HG03442 (cell line): Measurements from ENCODE around the gene CD101.

Source experiments
- ATAC-seq: cut with Tn5 transposase; IDR thresholded peaks from one replicate; pipeline ENCODE4 v1.9.1; 2021; ENCODE audit warnings: mild to moderate bottlenecking, moderate library complexity; ENCODE audit not compliant: unreplicated experiment

CD101 gene

DNA sequence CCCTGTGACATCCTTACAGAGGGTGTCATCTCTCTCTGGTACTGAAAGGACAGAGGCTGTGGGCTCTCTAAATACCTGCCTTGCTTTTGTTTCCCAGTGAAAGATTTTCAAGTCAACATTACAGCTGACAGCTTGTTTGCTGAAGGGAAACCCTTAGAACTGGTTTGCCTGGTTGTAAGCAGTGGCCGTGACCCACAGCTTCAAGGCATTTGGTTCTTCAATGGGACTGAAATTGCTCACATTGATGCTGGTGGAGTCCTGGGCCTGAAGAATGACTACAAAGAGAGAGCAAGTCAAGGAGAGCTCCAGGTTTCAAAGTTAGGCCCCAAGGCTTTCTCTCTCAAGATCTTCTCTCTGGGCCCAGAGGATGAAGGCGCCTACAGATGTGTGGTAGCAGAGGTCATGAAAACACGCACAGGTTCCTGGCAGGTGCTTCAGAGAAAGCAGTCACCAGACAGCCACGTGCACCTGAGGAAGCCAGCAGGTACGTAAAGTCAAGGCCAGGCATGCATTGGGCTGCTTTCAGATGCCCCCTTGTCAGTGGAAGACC lies 11.8 kb downstream of the CD101 start:
- ATAC-seq, result no peak

DNA sequence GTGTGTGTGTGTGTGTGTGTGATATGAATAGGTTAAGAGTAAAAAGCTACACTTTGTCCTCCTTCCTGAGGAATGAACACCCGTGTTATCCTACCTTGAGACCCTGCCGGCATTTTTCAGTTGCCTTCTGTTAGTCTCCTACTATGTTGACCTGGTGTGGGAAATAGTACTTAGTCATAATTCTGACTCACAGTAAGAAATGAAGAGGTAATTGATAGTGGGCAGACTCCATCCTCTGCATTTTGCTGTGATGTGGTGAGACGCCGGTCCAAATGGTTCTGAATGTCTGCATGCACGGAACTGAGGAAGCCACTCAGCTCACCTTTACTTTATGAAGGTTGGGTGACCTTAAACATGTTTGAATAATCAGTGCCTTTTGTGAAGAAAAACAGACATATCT lies 12.6 kb downstream of the CD101 start:
- no peak for ATAC-seq

DNA sequence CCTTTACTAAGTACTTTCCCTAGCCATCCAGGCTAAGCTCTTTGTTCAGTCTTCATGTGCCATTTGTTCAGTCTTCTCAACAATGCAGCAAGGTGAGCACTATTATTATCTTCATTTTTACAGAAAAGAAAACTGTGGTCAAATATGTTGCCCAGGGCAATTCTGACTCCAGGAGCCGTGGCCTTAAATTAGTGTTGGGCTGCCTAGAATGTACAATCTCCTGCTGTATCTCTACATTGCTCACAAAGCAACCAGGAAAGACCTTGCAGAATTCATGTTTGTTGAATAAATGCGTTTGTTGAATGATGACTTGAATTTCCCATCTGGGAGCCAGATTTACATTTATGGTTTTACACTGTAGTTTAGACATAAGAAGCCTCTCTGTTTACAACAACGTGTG lies 14.2 kb downstream of the CD101 start:
- no peak for ATAC-seq

DNA sequence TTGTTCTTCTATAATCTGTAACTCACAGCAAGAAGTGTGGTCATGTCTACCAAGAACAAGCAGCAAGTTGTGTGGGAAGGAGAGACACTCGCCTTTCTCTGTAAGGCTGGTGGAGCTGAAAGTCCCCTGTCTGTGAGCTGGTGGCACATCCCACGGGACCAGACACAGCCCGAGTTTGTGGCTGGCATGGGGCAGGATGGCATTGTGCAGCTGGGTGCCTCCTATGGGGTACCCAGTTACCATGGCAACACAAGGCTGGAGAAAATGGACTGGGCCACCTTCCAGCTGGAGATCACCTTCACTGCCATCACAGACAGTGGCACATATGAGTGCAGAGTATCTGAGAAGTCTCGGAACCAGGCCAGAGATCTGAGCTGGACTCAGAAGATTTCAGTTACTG lies 15.5 kb downstream of the CD101 start:
- ATAC-seq, result peak; percentile 2

DNA sequence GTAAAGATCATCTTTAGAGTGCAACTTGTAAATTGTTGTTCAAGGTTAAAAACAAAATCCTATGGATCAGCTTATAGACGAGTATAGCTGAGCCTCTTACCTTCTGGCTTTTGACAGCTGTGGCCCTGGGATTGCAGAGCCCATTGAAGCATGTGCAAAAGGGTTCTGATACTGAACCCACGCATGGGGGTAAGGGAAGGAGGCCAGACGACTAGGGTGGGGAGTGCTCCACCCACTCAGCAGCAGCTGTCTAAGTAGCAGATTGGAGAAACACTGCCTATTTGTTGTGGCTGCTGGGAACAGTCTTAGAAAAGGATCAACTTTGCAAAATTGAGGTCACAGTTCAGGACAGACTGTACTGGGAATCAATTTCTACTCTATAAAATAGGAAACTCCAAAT lies 16.1 kb downstream of the CD101 start:
- peak; percentile 74 for ATAC-seq

DNA sequence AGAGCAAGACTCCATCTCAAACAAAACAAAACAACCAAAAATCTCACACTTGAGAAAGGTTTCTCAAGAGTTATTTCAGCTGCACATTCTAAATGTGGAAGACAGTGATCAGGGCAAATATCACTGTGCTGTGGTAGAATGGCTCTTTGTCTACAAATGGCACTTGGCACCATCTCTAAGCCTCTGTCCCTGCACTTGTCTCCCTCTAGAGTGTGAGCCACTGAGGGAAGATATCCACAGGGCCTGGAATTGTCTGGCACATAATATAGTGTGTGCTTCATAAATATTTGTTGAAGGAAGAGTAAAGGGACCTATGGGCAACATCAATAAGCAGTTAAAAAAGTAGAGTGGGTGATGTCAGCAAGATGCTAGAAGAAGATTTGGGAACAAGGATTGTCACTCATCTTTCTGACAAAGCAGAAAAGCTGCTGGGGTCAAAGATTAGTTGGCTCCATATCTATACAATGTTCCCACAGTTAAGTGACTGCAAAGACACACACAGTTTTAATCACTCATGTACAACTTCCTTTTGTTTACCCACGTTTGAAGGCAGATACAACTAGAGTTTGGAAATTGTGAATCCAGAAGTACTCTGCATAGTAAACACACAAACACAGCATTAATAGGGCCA lies 19.1 kb downstream of the CD101 start:
- ATAC-seq, result no peak

DNA sequence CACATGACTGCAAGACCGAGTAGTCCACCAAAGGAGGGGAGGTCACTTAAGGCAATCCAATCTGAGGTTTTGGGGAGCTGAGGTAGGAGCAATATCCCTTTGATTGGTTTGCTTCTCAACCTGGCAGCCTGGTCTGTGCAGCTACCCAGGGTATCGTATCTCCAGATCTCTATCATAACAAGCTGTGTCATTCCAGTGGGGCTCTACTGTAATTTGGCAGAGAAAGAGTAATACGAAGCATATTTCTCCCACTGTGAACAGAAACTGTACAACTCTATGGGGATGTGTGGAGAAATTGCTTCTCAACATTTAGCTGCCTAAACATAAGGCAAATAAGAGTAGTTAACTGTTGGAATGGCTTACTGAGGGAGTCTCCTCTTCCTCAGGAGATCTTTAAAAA lies 20.6 kb downstream of the CD101 start:
- ATAC-seq, result no peak

DNA sequence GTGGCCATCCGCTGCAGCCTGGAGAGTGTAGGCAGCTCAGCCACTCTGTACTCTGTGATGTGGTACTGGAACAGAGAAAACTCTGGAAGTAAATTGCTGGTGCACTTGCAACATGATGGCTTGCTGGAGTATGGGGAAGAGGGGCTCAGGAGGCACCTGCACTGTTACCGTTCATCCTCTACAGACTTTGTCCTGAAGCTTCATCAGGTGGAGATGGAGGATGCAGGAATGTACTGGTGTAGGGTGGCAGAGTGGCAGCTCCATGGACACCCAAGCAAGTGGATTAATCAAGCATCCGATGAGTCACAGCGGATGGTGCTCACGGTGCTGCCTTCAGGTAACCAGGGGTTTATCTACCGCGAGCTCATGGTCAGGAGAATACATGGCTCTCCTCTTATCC lies 24.0 kb downstream of the CD101 start:
- ATAC-seq, result no peak

DNA sequence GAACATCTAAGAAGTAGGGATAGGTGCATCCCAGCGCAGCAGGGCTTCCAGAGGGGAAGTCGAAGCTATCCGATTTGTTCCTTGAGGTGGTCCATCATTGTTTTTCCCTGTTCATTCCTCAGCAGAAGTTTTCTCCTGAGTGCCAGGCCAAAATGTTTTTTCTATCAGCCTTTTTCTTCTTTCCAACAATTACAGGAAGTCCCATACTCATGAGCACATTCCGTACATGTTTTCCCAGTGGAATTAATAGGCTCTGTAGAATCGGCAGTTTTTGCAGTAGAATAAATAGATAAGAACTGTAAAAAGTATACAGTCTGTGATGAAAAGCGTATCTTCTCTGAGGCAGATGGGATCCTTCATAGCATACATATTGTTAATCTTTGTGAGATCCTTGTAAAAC lies 24.8 kb downstream of the CD101 start:
- no peak for ATAC-seq

DNA sequence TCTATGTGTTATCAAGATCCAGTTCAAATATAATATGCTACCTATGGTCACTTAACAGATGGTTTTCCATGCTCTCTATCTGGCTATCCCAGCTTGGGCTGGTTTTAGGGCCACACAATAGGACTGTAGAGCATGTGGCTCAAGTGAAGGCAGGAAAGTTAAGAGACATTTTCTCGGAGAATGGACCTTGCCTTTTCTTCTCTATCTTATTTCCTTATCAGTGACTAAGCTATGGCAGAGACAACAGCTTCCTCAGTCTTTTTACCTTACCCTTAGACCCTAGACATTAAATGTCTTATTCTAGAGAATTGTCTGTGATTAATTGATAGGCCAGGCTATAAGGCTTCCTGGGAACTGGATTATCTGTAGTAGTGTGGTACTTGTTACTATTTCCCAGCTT lies 28.1 kb downstream of the CD101 start:
- no peak for ATAC-seq

DNA sequence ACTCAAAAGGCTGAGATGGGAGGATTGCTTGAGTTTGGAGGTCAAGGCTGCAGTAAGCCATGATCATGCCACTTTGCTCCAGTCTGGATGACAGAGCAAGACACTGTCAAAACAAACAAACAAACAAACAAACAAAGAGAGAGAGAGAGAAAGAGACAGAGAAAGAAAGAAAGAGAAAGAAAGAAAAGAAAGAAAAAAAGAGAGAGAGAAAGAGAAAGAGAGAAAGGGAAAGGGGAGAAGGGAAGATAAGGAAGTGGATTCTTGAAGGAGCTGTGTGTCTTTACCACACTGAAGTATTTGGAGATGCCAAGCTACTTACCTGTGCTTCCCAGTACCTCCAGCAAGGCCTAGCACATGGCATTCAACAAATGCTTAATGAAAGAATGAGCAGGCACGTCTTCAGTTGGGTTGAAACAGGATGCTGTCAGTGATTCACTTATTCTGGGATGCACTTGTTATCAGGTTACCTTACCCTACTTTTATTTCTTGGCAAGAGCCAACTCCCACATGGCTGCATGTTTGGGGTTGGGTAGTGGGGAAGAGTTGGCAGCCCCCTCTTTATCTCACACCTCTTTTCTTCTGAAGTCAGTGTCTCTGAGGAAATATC lies 28.8 kb downstream of the CD101 start:
- no peak for ATAC-seq

DNA sequence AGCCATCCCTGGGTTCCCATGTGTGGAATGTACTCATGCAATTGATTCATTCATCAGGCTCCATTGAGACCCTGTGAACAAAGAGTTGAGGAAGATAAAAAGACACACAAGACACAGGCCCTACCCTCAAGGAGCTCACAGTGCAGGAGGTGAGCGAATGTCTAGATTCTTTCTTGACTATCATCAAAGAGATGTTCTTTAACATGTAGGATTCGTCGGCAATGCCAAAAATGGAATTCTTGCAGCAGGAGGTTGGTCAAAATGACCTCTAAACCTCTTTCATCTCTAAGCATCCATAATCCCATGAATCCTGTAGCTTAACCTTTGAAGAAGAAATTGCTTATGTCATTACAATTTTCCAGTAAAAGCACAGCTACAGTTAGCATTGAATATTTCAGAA lies 30.7 kb downstream of the CD101 start:
- no peak for ATAC-seq

DNA sequence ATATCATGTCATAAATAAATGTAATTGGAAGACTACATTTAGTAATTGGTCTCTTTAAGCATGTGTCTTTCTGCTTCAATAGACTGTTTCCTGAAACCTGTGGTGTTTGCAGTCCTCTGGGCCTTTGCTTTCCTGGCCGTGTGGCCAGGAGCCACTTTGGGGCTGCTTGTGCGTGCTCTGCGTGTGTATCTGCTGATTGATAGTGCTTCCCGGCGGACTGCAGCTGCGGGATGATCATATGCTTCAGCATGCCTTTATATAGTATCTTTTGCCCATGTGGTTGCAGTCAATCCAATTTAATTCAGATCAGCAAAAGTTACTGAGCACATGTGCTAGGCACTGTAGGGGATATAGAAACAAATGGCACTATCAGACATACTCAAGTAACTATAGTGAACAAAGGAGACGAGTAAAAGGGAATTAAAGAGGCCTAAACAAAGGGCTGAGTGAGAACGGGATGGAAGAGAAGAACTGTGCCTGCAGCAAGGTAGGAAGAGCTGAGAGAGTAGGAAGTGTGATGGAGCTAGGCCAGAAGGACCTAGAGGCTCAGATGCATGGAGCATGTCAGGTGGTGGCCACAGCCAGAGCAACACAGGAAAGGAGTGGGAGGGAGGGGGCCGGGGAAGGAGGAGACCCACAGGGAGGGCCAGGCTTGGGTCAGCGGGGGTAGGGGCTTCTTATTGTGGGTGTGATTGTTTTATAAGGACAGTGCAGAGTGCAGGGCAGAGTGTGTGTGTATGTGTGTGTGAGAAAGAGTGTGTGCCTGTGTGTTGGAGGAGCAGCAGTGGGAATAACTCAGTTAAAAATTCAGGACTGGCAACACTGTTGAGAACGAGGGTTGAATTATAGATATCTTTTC lies 31.4 kb downstream of the CD101 start:
- ATAC-seq, result no peak

DNA sequence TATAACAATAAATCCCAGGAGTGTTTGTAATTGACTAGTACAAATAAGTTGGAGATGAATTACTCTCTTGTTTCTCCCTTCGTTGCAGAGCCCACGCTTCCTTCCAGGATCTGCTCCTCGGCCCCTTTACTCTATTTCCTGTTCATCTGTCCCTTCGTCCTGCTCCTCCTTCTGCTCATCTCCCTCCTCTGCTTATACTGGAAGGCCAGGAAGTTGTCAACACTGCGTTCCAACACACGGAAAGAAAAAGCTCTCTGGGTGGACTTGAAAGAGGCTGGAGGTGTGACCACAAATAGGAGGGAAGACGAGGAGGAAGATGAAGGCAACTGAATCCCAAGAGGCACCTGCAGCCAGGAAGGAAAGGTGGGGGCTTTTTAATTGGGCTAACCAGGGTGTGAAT lies 32.2 kb downstream of the CD101 start:
- ATAC-seq, result no peak

DNA sequence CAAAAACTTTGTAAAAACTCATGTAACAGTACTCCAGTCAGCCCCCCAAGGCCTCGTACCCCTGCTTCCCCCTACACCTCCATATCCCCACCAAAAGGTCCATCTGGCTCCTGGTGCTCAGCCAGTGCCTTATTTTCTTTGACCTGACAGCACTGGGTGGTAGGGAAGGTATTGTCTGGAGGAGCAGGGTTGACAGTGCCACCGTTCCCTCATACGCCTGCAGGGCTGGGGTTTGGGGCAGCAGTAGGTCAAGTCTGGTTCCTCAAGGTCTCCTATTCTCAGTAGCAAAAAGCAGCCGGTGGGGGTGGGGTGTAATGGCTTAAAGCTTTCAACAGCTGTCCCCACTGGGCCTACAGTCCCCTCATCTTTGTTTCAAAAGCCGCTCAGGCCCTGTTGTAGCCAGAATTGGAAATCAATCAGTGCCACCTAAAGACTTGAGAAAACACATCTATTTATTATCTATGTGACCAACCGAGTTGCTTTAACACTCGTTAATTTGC lies 33.3 kb downstream of the CD101 start:
- ATAC-seq, result no peak

DNA sequence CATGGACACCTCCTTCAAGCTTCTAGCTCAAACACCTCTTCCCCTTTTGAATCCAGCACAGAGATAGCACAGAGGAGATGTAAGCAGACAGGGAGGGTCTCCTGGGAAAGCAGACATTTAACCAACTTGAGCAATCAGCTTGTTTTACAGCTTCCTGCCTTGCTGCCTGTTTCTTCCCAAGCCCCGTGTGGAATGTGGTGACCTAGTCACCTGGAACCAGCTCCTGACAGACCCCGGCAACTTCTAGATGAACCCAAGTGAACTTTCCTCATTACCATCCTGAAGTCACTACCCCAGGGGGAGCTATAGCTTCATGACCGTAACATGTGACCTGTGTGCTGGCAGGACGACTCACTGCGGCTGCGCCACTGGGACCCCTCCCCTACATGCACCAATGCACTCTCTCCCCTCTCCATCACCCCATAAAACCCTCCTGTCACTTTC lies 34.5 kb downstream of the CD101 start:
- no peak for ATAC-seq

DNA sequence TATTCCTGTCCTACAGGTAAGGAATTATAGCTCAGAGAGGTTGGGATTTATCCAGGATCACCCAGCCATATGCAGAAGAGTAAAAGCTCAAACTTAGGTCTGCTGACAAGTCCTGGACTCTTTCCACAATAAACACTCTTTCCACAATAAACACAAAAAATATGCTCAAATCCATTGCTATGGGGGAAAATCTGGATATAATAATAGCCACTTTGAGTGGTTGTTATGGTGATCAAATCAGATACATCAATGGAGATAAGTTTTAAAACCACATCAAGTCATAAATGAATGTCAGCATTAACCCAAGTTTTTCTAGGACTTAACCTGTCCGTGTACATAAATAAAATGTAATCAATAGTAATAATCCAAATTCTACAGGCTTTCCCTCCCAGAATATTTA lies 36.2 kb downstream of the CD101 start:
- ATAC-seq, result no peak

DNA sequence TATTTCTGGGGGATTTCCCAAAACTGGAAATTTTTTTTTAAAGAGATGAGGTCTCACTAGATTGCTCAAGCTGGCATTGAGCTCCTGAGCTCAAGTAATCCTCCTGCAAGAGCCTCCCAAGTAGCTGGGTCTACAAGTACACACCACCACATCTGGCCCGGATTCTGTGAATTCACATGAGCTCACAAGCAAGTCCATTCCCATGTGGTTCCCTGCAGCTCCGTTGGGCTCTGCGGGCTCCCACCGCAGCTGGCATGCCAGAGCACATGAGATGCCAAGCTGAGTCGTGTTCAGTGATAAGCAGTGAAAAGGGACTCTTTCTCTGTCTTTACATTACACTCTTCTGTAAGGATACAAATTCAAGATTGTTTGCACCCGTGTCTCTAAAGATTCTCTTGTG lies 36.7 kb downstream of the CD101 start:
- ATAC-seq, result no peak

DNA sequence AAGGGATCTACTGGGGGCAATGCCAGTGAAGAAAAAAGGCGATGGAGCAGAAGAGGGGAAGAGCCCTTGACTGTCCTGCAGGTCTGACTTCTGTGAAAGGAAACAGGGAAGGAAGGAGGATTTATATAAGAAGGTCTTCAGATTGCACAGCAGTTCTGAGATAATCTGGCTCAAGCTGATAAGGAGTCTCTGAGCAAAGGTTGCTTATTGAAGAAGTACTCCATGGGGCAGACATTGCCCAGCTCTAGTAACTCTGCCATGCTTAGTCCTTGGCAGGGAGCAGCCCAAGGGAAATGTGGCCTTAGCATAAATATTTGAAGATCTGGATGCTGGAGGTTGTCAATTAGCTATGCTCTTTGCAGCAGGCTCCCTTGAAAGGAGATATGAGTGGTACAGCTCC lies 42.7 kb downstream of the CD101 start:
- no peak for ATAC-seq

DNA sequence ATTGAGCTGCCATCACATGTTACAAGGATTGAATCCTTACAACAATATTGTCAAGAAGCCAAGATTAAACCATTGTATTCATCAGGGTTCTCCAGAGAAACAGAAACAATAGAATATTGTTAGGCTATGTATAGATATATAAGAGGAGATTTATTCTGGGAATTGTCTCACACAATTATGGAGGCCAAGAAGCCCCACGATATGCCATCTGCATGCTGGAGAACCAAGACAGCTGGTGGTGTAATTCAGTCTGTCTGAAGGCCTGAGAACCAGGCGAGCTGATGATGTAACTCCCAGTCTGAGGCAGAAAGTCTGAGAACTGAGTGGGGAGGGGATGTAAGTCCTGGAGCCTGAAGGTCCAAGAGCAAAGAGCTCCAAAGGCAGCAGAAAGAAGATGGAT lies 44.1 kb downstream of the CD101 start:
- ATAC-seq, result no peak

DNA sequence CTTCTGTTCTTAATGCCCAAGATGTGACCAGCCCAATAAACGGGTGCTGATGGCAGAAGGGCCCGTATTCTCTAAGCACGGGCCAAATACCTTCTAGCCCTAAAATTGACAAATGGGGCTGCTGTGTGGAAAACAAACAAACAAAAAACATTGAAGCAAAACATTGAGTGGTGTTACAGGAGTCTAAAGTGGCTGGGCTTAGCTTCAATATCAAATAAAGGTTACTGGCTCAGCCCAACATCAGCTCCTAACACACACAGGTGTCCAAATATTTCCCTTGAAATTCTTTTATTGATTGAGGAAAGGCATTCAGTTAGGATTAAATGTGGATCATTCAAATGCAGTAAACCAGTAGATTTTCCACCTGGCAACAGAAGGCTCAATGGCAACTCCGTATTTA lies 45.2 kb downstream of the CD101 start:
- ATAC-seq, result no peak

DNA sequence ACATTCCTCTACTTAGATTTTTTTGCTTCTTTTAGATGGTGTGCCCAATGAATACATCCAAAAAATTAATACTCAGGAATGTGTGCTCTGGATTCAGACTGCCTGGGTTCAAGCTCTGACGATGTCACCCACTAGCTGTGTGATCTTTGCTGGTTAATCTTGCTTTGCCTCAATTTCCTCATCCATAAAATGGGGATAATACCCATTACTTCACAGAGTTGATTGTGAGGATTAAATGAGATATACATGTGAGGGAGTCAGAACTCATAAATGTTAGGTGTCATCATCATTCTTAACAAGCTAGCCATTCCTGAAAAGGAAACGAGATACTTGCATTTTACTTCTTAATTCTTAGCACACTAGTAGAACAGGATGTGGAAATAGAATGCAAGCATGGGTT lies 45.7 kb downstream of the CD101 start:
- ATAC-seq, result no peak
